ENCODE results near the gene SNX32.

SNX32 gene

DNA sequence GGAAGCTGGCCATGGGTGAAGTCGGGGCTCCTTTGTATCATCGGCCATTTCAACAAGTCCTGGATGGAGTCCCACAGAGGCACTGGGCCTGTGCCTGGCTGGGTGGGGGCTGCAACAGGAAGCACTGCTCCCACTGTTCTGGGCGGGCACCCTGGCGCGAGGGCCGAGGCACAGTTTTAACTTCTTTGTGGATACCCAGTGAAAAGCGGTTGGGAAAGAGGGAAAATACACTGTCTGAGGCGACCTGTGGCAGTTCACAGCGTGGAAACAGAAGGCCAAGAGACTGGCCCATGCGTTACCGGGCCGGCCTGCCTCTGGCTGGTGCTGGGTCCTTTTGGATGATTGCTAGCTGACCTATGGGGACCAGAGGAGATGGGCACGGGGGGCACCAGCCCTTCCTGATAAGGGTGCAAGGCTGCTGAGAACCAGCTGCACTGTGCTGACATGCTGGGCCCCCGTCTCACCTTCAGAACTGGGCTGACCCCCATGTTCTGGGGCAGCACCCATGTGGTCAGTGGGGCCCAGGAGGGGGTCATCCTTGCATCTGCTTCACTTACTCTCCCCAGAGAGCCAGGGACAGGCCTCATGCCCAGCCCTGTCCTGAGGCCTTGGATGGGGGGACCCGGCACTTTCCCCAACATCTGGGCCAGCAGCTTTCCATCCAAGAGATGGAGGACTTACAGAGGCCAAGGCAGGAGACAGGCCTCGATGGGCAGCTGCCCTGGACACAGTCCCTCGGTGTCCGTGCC lies 42.7 kb upstream of the SNX32 start:
- H3K4me1 ChIP-seq (ENCODE audit: control insufficient read depth, insufficient read depth, low read length): peaks cover 18% of the 10 kb centered on the region
- no peak overlapping the region for H3K9ac ChIP-seq (ENCODE audit: low read depth, low read length)
- H3K4me2 ChIP-seq (ENCODE audit: low read length): no peak overlapping the region
- H3K4me3 ChIP-seq (ENCODE audit: low read length): no peak overlapping the region
- no peaks in the 10 kb centered on the region for H3K9me3 ChIP-seq (replicated peaks; ENCODE audit: low read length)
- H3K27me3 ChIP-seq (ENCODE audit: control insufficient read depth, insufficient read depth, low read length): peaks cover 67% of the 10 kb centered on the region
- no peaks in the 10 kb centered on the region for H3K36me3 ChIP-seq (ENCODE audit: insufficient read depth, low read length)

DNA sequence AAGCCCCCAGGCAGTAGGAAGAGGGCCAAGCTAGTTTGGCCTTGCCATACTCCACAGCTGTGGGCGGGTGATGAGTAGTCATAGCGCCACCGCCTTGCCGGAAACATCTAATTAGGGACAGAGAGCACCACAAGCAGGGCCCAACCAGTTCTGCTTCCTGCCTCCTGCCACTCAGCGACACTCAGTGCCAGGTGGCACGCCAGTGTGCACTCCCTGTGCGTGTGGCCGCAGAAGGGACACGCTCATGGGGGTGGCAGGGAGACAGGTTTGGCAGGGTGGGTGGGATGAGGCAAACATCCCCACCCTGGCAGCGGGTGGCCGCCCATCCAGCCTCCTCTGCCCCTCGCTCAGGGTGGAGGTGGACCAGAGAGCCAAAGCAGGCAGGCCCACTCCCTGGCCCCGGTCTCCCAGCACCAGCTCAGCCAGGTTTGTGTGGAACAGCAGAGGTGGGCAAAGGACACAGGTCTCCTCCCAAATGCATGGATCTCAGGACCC lies 42.0 kb upstream of the SNX32 start:
- H3K4me3 ChIP-seq (ENCODE audit: low read length): no peak overlapping the region
- H3K4me1 ChIP-seq (ENCODE audit: control insufficient read depth, insufficient read depth, low read length): peaks cover 18% of the 10 kb centered on the region
- H3K36me3 ChIP-seq (ENCODE audit: insufficient read depth, low read length): no peaks in the 10 kb centered on the region
- H3K27me3 ChIP-seq (ENCODE audit: control insufficient read depth, insufficient read depth, low read length): peaks cover 68% of the 10 kb centered on the region
- H3K9ac ChIP-seq (ENCODE audit: low read depth, low read length): no peak overlapping the region
- H3K9me3 ChIP-seq (replicated peaks; ENCODE audit: low read length): no peaks in the 10 kb centered on the region
- no peak overlapping the region for H3K4me2 ChIP-seq (ENCODE audit: low read length)

DNA sequence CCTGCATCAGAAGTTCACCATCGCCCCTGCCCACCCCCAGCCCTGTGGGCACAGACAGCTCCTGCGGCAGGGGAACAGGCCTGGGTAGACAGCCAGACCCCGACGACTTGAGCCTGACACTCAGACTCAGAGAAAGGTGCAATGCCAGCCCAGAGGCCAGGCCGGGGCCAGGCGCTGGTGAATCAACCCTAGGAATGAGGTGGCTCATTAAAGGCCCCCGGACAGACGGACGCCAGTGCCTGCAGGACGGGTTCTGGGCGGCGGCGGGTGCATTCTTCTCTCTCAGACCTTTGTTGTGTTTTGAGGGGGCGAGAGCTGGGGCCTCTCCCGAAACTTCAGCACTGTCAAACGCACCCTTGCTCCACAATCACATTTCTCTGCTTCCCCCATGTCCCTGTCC lies 41.3 kb upstream of the SNX32 start:
- no peaks in the 10 kb centered on the region for H3K36me3 ChIP-seq (ENCODE audit: insufficient read depth, low read length)
- H3K9me3 ChIP-seq (replicated peaks; ENCODE audit: low read length): no peaks in the 10 kb centered on the region
- no peak overlapping the region for H3K4me3 ChIP-seq (ENCODE audit: low read length)
- peaks cover 70% of the 10 kb centered on the region for H3K27me3 ChIP-seq (ENCODE audit: control insufficient read depth, insufficient read depth, low read length)
- H3K4me1 ChIP-seq (ENCODE audit: control insufficient read depth, insufficient read depth, low read length): peaks cover 18% of the 10 kb centered on the region
- no peak overlapping the region for H3K9ac ChIP-seq (ENCODE audit: low read depth, low read length)
- no peak overlapping the region for H3K4me2 ChIP-seq (ENCODE audit: low read length)

DNA sequence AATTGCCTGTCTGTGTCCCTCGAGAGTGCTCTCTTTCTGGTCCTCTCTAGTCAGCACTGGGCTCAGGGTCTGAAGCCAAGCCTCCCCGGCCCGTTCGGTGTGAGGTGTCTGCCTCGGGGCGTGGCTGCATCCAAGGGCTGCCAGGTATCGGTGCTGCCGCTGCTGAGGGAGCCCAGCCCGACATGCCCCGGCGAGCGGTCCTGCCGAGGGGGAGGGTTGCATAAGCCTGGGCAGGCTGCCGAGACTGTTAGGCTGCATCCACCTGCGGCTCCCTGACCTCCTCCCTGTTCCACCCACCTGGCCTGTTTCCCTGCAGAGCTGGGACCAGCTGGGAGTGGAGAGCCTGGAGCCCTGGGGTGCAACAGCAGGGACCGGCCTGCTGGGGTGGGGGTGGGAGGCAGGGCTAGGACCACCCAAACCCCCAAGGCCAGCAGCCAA lies 40.6 kb upstream of the SNX32 start:
- H3K9ac ChIP-seq (ENCODE audit: low read depth, low read length): no peak overlapping the region
- H3K4me2 ChIP-seq (ENCODE audit: low read length): no peak overlapping the region
- no peaks in the 10 kb centered on the region for H3K9me3 ChIP-seq (replicated peaks; ENCODE audit: low read length)
- no peaks in the 10 kb centered on the region for H3K36me3 ChIP-seq (ENCODE audit: insufficient read depth, low read length)
- peaks cover 13% of the 10 kb centered on the region for H3K4me1 ChIP-seq (ENCODE audit: control insufficient read depth, insufficient read depth, low read length)
- H3K4me3 ChIP-seq (ENCODE audit: low read length): no peak overlapping the region
- peaks cover 71% of the 10 kb centered on the region for H3K27me3 ChIP-seq (ENCODE audit: control insufficient read depth, insufficient read depth, low read length)

DNA sequence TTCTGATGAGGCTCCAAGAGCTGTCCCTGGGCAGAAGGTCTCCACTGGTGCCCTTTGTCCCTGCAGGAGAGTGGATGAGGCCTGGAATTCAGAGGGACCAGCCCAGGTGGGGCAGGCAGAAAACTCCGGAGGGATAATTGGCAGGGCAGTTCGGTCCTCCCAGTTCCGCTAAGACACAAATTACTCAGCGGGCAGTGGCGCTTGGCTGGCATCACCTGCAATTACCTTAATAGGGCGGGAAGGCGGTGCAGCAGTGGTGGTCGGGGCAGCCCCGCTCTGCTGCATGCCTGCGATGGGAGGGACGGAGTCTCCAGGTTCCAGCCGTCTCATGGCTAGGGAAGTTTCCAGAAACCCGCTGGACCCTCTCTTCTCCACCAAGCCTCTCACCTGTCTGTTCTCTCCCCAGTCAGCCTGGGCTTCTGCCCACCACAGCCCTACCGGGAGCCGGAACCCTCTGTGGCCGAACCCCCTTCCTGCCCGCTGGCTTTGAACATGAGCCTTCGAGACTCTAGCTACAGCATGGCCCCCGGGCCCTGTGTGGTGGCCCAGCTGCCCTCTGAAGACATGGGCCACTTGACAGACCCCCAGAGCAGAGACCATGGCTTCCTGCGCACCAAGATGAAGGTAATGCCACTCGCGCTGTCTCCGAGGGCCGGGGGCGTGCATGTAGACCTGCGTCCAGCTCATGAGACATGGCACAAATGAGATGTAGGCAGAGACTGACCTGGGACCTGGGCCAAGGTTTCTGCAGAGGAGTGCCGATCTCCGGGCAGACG lies 40.0 kb upstream of the SNX32 start:
- no peak overlapping the region for H3K9ac ChIP-seq (ENCODE audit: low read depth, low read length)
- peaks cover 13% of the 10 kb centered on the region for H3K4me1 ChIP-seq (ENCODE audit: control insufficient read depth, insufficient read depth, low read length)
- no peak overlapping the region for H3K4me2 ChIP-seq (ENCODE audit: low read length)

GRCh38 chr11:65794570-65795510 lies 38.9 kb upstream of the SNX32 start:
- Histone ChIP-seq H3K4me3 (ENCODE audit: low read length) (no peak overlapping the region), H3K9me3 (replicated peaks; ENCODE audit: low read length) (no peaks in the 10 kb centered on the region), H3K27me3 (ENCODE audit: control insufficient read depth, insufficient read depth, low read length) (peaks cover 66% of the 10 kb centered on the region), H3K4me2 (ENCODE audit: low read length) (no peak overlapping the region), H3K9ac (ENCODE audit: low read depth, low read length) (no peak overlapping the region), H3K36me3 (ENCODE audit: insufficient read depth, low read length) (no peaks in the 10 kb centered on the region), H3K4me1 (ENCODE audit: control insufficient read depth, insufficient read depth, low read length) (peaks cover 13% of the 10 kb centered on the region)

More for the DNA sequence above, 40.0 kb upstream of the SNX32 start:
- no peaks in the 10 kb centered on the region for H3K9me3 ChIP-seq (replicated peaks; ENCODE audit: low read length)
- peaks cover 71% of the 10 kb centered on the region for H3K27me3 ChIP-seq (ENCODE audit: control insufficient read depth, insufficient read depth, low read length)
- H3K4me3 ChIP-seq (ENCODE audit: low read length): no peak overlapping the region
- no peaks in the 10 kb centered on the region for H3K36me3 ChIP-seq (ENCODE audit: insufficient read depth, low read length)

DNA sequence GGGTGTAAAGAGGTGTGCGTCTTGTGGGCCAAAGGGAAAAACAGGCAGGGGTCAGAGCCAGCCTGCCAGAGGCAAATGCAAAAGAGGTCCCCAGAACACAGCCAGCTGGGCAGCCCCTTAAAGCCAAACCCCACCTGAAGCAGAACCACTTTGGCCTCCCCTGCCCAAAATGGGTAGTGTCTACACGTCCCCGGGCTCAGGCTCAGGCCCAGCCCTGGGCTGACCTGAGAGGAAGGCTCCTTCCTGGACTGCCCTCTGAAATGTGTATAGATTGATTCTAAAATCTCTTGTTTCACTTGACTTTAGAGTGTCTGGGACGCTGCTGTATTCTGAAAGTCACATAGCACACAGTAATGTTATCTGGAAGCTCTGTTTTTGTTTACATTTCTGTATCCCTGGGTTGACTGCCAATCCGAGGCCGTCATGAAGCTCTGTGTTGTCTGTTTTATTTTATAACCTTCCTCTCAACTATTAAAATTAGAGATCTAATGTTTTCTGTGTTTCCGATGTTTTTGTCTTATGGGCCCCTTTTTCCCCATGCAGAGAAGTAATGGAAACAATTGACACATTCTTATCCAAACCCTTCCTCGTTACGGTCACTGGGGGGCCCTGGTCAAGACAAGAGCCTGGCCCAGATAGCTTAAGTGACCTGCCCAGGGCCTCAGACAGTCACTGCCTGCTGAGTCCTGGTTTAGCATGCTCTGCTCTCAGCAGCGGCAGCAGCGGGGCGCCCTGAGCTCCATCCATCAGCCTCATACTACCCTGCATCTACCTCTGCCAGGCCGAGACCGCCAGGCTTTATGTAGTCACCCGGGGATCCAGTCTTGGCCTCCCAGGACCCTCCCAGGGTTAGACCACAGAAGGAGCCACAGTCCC lies 36.8 kb upstream of the SNX32 start:
- Histone ChIP-seq H3K4me1 (ENCODE audit: control insufficient read depth, insufficient read depth, low read length) (peaks cover 5% of the 10 kb centered on the region), H3K36me3 (ENCODE audit: insufficient read depth, low read length) (no peaks in the 10 kb centered on the region), H3K4me2 (ENCODE audit: low read length) (no peak overlapping the region), H3K9ac (ENCODE audit: low read depth, low read length) (no peak overlapping the region), H3K4me3 (ENCODE audit: low read length) (no peak overlapping the region), H3K9me3 (replicated peaks; ENCODE audit: low read length) (no peaks in the 10 kb centered on the region), H3K27me3 (ENCODE audit: control insufficient read depth, insufficient read depth, low read length) (peaks cover 68% of the 10 kb centered on the region)

- H3K4me2 ChIP-seq (ENCODE audit: low read length): no peak overlapping the region
- no peaks in the 10 kb centered on the region for H3K9me3 ChIP-seq (replicated peaks; ENCODE audit: low read length)
- H3K4me3 ChIP-seq (ENCODE audit: low read length): no peak overlapping the region
- H3K27me3 ChIP-seq (ENCODE audit: control insufficient read depth, insufficient read depth, low read length): peaks cover 68% of the 10 kb centered on the region
- no peak overlapping the region for H3K9ac ChIP-seq (ENCODE audit: low read depth, low read length)
- H3K4me1 ChIP-seq (ENCODE audit: control insufficient read depth, insufficient read depth, low read length): no peaks in the 10 kb centered on the region
- H3K36me3 ChIP-seq (ENCODE audit: insufficient read depth, low read length): no peaks in the 10 kb centered on the region
Observed at GRCh38 chr11:65797711-65798110, 36.1 kb upstream of the SNX32 start.

- peaks cover 73% of the 10 kb centered on the region for H3K27me3 ChIP-seq (ENCODE audit: control insufficient read depth, insufficient read depth, low read length)
- H3K9ac ChIP-seq (ENCODE audit: low read depth, low read length): no peak overlapping the region
- no peak overlapping the region for H3K4me3 ChIP-seq (ENCODE audit: low read length)
- no peak overlapping the region for H3K4me2 ChIP-seq (ENCODE audit: low read length)
- no peaks in the 10 kb centered on the region for H3K4me1 ChIP-seq (ENCODE audit: control insufficient read depth, insufficient read depth, low read length)
- no peaks in the 10 kb centered on the region for H3K9me3 ChIP-seq (replicated peaks; ENCODE audit: low read length)
- H3K36me3 ChIP-seq (ENCODE audit: insufficient read depth, low read length): no peaks in the 10 kb centered on the region
Observed at GRCh38 chr11:65798882-65799281, 34.9 kb upstream of the SNX32 start.

DNA sequence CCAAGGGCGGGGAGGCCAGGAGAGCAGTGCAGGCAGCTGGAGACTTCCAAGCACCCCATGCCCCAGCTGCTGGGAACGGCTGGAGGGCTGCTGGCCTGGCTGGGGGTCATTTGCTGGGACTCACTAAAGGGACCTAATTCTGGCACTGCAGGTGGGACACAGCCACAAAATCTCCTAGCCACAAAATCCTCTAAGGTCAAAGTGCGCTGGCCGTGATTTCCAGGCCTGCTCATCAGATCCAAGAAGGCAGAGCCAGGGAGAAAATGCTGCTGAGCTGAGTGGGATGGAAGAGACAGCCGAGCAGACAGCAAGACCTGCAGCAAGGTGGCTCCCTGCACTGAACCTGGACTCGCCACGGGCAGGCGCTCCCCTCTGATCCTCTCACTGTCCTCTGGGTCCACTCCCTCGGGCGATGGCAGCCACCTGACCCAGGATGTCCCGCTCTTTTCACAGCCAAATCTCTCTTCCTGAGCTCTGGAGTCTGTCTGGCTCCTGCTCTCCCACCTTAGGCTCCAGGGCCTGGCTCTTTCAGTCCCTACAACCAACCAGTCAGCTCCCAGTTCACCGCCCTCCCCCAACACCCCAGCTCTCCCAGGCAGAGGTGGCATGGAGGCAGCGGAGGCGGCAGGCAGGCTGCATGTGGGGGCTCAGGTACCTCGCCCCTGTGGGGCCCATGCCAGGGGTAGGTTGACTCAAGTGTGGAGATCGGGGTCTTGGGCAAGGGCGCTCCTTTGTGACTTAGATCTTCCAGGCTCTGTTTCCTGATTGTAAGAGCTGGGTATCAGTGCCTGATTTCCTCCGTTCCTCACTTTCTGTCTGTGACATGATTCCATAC lies 32.4 kb upstream of the SNX32 start:
- no peaks in the 10 kb centered on the region for H3K36me3 ChIP-seq (ENCODE audit: insufficient read depth, low read length)
- no peaks in the 10 kb centered on the region for H3K4me1 ChIP-seq (ENCODE audit: control insufficient read depth, insufficient read depth, low read length)
- H3K9ac ChIP-seq (ENCODE audit: low read depth, low read length): no peak overlapping the region
- no peak overlapping the region for H3K4me3 ChIP-seq (ENCODE audit: low read length)
- no peaks in the 10 kb centered on the region for H3K9me3 ChIP-seq (replicated peaks; ENCODE audit: low read length)
- H3K27me3 ChIP-seq (ENCODE audit: control insufficient read depth, insufficient read depth, low read length): peaks cover 61% of the 10 kb centered on the region
- H3K4me2 ChIP-seq (ENCODE audit: low read length): no peak overlapping the region

Data from skeletal muscle satellite cell (primary cell).